Stimulated activated CD8-positive, alpha-beta memory T cell treated with anti-CD3 and anti-CD28 coated beads, Interleukin-12 subunit alpha, Interleukin-12 subunit beta, amount 100 ng/mL, for 4 hours (primary cell): Measurements from ENCODE around the gene SDC1.

Experiments
- DNase-seq: peaks from one replicate; pipeline ENCODE4 v3.0.0-alpha.2; 2020; ENCODE audit warnings: low read depth

Gene SDC1

GRCh38 chr2:20213651-20214565, 11.0 kb downstream of the SDC1 start:
- no peak for DNase-seq

- DNase-seq, result no peak
Observed at GRCh38 chr2:20212871-20213503, 11.9 kb downstream of the SDC1 start.

GRCh38 chr2:20212459-20212870, 12.5 kb downstream of the SDC1 start:
- DNase-seq, result no peak

- no peak for DNase-seq
Observed at GRCh38 chr2:20211860-20212458, 13.0 kb downstream of the SDC1 start.

- DNase-seq, result no peak
Observed at GRCh38 chr2:20211420-20211819, 13.5 kb downstream of the SDC1 start.

- no peak for DNase-seq
Observed at GRCh38 chr2:20210462-20210861, 14.5 kb downstream of the SDC1 start.

GRCh38 chr2:20209373-20210109, 15.4 kb downstream of the SDC1 start:
- DNase-seq, result no peak

GRCh38 chr2:20208476-20208859, 16.5 kb downstream of the SDC1 start:
- no peak for DNase-seq

GRCh38 chr2:20207051-20207450, 17.9 kb downstream of the SDC1 start:
- DNase-seq, result no peak

- no peak for DNase-seq
Observed at GRCh38 chr2:20205915-20206524, 18.9 kb downstream of the SDC1 start.

- no peak for DNase-seq
Observed at GRCh38 chr2:20205069-20205468, 19.9 kb downstream of the SDC1 start.

GRCh38 chr2:20203521-20204225, 21.3 kb downstream of the SDC1 start:
- DNase-seq, result no peak

- no peak for DNase-seq
Observed at GRCh38 chr2:20203072-20203471, 21.9 kb downstream of the SDC1 start.

- DNase-seq, result no peak
Observed at GRCh38 chr2:20201671-20202070, 23.3 kb downstream of the SDC1 start.

GRCh38 chr2:20200697-20201555, 24.0 kb downstream of the SDC1 start:
- no peak for DNase-seq

- no peak for DNase-seq
Observed at GRCh38 chr2:20199633-20200270, 25.2 kb downstream of the SDC1 start.

GRCh38 chr2:20198796-20199632, 25.9 kb downstream of the SDC1 start:
- no peak for DNase-seq

- no peak for DNase-seq
Observed at GRCh38 chr2:20198001-20198400, 26.9 kb downstream of the SDC1 start.

GRCh38 chr2:20197192-20197591, 27.7 kb downstream of the SDC1 start:
- no peak for DNase-seq
